ENCODE data around the gene TMEM59.

The TMEM59 gene

GRCh38 chr1:54094001-54094729 is 41.2 kb upstream of the TMEM59 start:
- H3K4me3 ChIP-seq (ENCODE audit: low read length): no peak overlapping the region
- TF ChIP-seq CTCF (conservative IDR thresholded peaks at IDR 0.05; ENCODE audit: low read depth, low read length): no peak
- DNase-seq (ENCODE audit: low read depth): no peak

GRCh38 chr1:54091666-54092065 is 38.7 kb upstream of the TMEM59 start:
- DNase-seq (ENCODE audit: low read depth): no peak
- no peak overlapping the region for H3K4me3 ChIP-seq (ENCODE audit: low read length)
- no peak for TF ChIP-seq CTCF (conservative IDR thresholded peaks at IDR 0.05; ENCODE audit: low read depth, low read length)

GRCh38 chr1:54088385-54088784 is 35.4 kb upstream of the TMEM59 start:
- no peak overlapping the region for H3K4me3 ChIP-seq (ENCODE audit: low read length)
- no peak for TF ChIP-seq CTCF (conservative IDR thresholded peaks at IDR 0.05; ENCODE audit: low read depth, low read length)
- DNase-seq (ENCODE audit: low read depth): no peak

- TF ChIP-seq CTCF (conservative IDR thresholded peaks at IDR 0.05; ENCODE audit: low read depth, low read length): no peak
- DNase-seq (ENCODE audit: low read depth): no peak
- no peak overlapping the region for H3K4me3 ChIP-seq (ENCODE audit: low read length)
Observed at GRCh38 chr1:54086754-54087153, 33.8 kb upstream of the TMEM59 start.

DNA sequence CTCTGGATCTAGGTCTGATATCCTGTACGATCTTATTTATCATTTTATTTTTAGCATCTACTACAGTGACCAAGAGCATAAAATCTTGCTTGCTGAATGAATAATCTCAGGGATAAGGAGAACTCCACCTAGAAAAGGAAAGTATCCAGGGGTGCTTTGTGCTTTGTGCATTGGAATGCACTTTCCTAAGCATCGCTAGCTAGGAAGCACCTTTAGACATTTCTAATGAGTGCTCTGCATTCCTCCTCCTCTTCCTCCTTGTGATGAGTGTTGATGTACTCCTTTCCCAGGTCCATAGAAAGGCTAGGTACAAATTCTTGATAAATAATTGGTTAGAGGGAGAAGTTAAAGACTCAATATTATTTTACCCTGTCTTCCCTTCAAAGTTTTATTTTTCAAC is 31.8 kb upstream of the TMEM59 start:
- no peak for DNase-seq (ENCODE audit: low read depth)
- TF ChIP-seq CTCF (conservative IDR thresholded peaks at IDR 0.05; ENCODE audit: low read depth, low read length): no peak
- no peak overlapping the region for H3K4me3 ChIP-seq (ENCODE audit: low read length)

DNA sequence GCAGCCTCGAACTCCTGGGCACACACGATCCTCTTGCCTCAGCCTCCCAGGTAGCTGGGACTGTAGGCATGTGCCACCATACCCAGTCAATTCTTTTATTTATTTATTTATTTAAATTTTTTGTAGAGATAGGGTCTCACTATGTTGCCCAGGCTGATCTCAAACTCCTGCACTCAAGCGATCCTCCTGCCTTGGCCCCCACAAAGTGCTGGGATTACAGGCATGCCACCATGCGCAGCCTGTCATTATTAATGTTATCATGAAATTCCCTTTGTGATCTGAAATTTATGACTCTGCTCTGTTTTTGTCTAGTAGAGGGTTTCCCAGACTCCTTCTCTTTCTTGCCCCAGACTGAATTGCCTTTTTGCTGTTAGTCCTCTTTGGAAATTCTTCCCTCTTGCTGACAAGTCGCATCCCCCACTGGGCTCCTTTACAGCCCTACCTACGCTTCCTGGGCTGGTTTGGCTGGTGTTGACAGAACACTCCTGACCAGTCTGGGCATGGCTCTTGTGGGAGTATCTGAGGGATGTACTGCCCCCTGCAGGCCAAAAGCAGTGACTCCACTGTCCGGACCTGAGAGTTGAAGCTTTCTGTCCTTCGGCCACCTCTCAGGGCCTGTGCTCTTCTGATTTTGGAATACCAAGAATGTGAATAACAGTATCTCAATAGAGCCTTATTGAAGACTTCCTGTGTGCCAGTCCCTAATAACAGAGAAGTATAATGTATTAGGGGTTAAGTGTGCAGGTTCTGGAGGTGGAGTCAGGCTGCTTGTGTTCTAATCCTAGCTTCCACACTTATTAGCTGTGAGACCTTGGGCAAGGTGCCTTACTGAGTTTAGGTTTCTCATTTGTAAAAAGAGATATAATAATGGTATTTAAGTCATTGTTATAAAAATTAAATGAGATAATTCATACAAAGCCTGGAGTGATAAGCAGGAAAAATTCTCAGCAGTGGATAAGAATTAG is 28.6 kb upstream of the TMEM59 start:
- DNase-seq (ENCODE audit: low read depth): peak; percentile 13
- peak; percentile 88 for TF ChIP-seq CTCF (conservative IDR thresholded peaks at IDR 0.05; ENCODE audit: low read depth, low read length)
- H3K4me3 ChIP-seq (ENCODE audit: low read length): no peak overlapping the region

Measured in retinal pigment epithelial cell (primary cell).